SU-DHL-6 (cell line): ENCODE data around the gene PDZD7.

Experiments
- H2AFZ ChIP-seq: fragments of 200-600 bp; sonication (generic); 2 replicates; pipeline ENCODE4 v1.6.1; 2014; ENCODE audit warnings: low read depth, mild to moderate bottlenecking, moderate library complexity, mixed read lengths, antibody characterized with exemption, low read length; ENCODE audit not compliant: severe bottlenecking
- H3F3A ChIP-seq: fragments of 200-600 bp; shearing (Covaris generic); 2 replicates; pipeline ENCODE4 v1.6.0; 2016; ENCODE audit warnings: antibody characterized with exemption, mild to moderate bottlenecking; ENCODE audit not compliant: insufficient read depth
- H3K27ac ChIP-seq: fragments of 200-600 bp; sonication (generic); 2 replicates; pipeline ENCODE4 v1.5.1; 2016; ENCODE audit warnings: low read depth, mild to moderate bottlenecking, low read length, moderate library complexity, mixed read lengths
- H3K27me3 ChIP-seq: fragments of 200-600 bp; sonication (generic), shearing (Covaris generic); 2 replicates; pipeline ENCODE4 v1.6.0; 2014; ENCODE audit warnings: mild to moderate bottlenecking, low read length
- H3K36me3 ChIP-seq: fragments of 200-600 bp; sonication (generic); 2 replicates; pipeline ENCODE4 v1.6.1; 2014; ENCODE audit warnings: mild to moderate bottlenecking, low read length, mixed read lengths
- H3K4me2 ChIP-seq: fragments of 300-600, 200-600 bp; shearing (Covaris generic), sonication (generic); 2 replicates; pipeline ENCODE4 v1.6.0; 2014; ENCODE audit warnings: low read length, low read depth, mild to moderate bottlenecking; ENCODE audit not compliant: poor library complexity, severe bottlenecking
- H3K4me3 ChIP-seq: fragments of 200-600 bp; sonication (generic); 2 replicates; pipeline ENCODE4 v1.5.1; 2014; ENCODE audit warnings: antibody characterized with exemption, low read length, mild to moderate bottlenecking, mixed read lengths; ENCODE audit not compliant: insufficient read depth, poor library complexity, severe bottlenecking
- H3K79me2 ChIP-seq: fragments of 200-600 bp; sonication (generic); 2 replicates; pipeline ENCODE4 v1.6.1; 2014; ENCODE audit warnings: mild to moderate bottlenecking, low read length, moderate library complexity; ENCODE audit not compliant: insufficient read depth
- H3K9ac ChIP-seq: fragments of 200-600 bp; sonication (generic); 2 replicates; pipeline ENCODE4 v1.7.0; 2014; ENCODE audit warnings: mild to moderate bottlenecking, low read length
- H3K9me2 ChIP-seq: fragments of 200-600 bp; sonication (generic); replicated peaks from 2 replicates; pipeline ENCODE4 v1.6.1; 2014; ENCODE audit warnings: low read length; ENCODE audit not compliant: insufficient read depth
- H3K9me3 ChIP-seq: fragments of 200-600 bp; sonication (generic); 2 replicates; pipeline ENCODE4 v1.6.1; 2014; ENCODE audit warnings: low read length, mixed read lengths; ENCODE audit not compliant: insufficient read depth
- H4K20me1 ChIP-seq: fragments of 200-600 bp; sonication (generic); 2 replicates; pipeline ENCODE4 v1.6.1; 2014; ENCODE audit warnings: low read depth, mild to moderate bottlenecking, antibody characterized with exemption, low read length, moderate library complexity, mixed read lengths
- EZH2phosphoT487 ChIP-seq: fragments of 200-600 bp; sonication (generic), shearing (Covaris generic); conservative IDR thresholded peaks from 2 replicates; pipeline ENCODE4 v1.6.1; 2018; ENCODE audit warnings: mild to moderate bottlenecking, antibody characterized with exemption, low read length, moderate library complexity, mixed read lengths
- TF ChIP-seq, protein P1 (sequence below): fragments of 200-600 bp; sonication (generic); IDR thresholded peaks from one replicate; pipeline ENCODE4 v1.5.1; 2017; ENCODE audit warnings: antibody characterized with exemption, mild to moderate bottlenecking, low read length, moderate library complexity; ENCODE audit not compliant: insufficient read depth, poor library complexity, severe bottlenecking

Gene PDZD7

DNA sequence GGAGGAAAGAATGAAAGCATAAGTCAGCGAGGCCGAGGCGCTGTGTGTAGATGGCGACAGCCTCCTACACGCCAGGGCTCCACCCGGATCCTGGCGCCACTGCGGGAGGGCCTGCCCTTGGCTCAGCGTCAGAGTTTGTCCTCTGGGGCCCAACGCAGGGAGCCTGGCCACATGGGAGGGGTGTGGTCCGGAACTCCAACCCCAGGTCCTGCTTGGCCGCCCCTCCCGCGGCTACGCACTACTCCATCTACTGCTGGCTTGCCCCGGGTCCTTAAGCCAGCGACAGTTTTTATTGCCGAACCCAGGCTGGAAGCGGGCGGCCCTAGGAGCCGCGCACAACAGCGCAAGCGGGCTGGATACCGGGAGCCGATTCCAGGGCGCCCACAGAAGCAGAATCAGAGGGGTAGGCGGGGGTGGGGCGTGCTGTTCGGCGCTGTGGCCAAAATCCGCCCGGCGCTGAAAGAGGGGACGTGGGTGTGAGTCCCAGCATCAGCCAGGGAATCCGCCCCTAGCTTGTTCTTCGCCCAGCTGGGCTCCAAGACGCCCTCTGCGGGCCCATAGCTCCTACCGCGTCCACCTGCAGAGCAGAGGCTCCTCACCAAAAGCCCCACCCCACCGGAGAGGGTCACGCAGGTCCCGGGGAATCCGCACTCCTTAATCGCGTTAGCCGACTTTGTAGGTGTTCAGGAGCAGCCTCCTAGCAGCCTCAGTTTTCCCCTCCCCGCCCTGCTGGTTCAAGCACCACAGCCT lies 35.4 kb upstream of the PDZD7 start:
- no peaks in the 10 kb centered on the region for H3K27me3 ChIP-seq

DNA sequence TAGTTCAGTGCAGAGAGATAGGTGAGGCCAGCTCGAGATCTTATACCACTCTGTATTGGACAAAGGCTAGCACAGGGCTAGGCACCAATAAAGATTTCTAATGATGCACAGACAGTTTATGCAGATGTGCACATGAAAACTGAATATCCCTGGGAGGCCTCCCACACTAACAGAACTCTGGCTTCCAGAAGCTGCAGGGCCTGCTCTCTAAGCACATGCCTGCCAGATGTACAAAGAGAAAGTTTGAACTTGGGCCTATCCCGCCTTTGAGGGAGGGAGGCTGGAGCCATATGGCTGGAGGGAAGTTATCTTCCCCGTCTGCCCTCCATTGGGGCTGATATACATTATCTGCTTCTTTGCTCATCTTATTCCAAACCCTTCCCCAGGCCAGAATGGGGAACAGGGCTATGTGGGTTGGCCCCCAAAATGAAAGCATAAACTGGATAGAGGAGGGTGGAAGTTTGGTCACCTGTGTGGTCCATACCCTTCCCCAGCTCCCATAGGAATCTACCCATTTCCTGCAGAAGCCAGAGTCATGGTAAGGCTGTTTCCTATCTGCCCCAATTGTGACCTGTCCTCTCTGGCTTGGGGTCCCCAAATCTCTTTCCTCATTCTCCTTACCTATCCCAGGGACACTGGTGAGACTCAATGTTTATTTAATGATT lies 34.7 kb upstream of the PDZD7 start:
- H3K9me3 ChIP-seq, result no peaks in the 10 kb centered on the region
- H3K4me2 ChIP-seq, result no peak overlapping the region
- H3K9me2 ChIP-seq, result no peaks in the 10 kb centered on the region
- no peaks in the 10 kb centered on the region for H3K36me3 ChIP-seq
- TF ChIP-seq EZH2phosphoT487, result no peak
- TF ChIP-seq, protein P1, sequence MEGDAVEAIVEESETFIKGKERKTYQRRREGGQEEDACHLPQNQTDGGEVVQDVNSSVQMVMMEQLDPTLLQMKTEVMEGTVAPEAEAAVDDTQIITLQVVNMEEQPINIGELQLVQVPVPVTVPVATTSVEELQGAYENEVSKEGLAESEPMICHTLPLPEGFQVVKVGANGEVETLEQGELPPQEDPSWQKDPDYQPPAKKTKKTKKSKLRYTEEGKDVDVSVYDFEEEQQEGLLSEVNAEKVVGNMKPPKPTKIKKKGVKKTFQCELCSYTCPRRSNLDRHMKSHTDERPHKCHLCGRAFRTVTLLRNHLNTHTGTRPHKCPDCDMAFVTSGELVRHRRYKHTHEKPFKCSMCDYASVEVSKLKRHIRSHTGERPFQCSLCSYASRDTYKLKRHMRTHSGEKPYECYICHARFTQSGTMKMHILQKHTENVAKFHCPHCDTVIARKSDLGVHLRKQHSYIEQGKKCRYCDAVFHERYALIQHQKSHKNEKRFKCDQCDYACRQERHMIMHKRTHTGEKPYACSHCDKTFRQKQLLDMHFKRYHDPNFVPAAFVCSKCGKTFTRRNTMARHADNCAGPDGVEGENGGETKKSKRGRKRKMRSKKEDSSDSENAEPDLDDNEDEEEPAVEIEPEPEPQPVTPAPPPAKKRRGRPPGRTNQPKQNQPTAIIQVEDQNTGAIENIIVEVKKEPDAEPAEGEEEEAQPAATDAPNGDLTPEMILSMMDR, result no peak
- no peaks in the 10 kb centered on the region for H3K79me2 ChIP-seq
- H4K20me1 ChIP-seq, result no peaks in the 10 kb centered on the region
- no peaks in the 10 kb centered on the region for H3K27me3 ChIP-seq
- no peak overlapping the region for H3K9ac ChIP-seq
- H3K4me3 ChIP-seq, result no peak overlapping the region
- no peak overlapping the region for H3K27ac ChIP-seq
- no peak overlapping the region for H2AFZ ChIP-seq
- peaks cover 9% of the 10 kb centered on the region; the same call in 1 of the 2 replicates for H3F3A ChIP-seq

More for the DNA sequence above, 35.4 kb upstream of the PDZD7 start:
- Histone ChIP-seq H3K9me3 (no peaks in the 10 kb centered on the region), H3K4me2 (peak overlapping the region; percentile 3), H3K9ac (no peak overlapping the region), H3K4me3 (no peak overlapping the region), H4K20me1 (no peaks in the 10 kb centered on the region), H3K79me2 (no peaks in the 10 kb centered on the region), H2AFZ (no peak overlapping the region), H3F3A (peaks cover 9% of the 10 kb centered on the region; the same call in 1 of the 2 replicates), H3K9me2 (no peaks in the 10 kb centered on the region), H3K36me3 (no peaks in the 10 kb centered on the region), H3K27ac (no peak overlapping the region)
- 0 out of 2 replicates have a peak, but pooled peaks have one; percentile 14 for TF ChIP-seq EZH2phosphoT487
- TF ChIP-seq, protein P1, result peak; percentile 16

DNA sequence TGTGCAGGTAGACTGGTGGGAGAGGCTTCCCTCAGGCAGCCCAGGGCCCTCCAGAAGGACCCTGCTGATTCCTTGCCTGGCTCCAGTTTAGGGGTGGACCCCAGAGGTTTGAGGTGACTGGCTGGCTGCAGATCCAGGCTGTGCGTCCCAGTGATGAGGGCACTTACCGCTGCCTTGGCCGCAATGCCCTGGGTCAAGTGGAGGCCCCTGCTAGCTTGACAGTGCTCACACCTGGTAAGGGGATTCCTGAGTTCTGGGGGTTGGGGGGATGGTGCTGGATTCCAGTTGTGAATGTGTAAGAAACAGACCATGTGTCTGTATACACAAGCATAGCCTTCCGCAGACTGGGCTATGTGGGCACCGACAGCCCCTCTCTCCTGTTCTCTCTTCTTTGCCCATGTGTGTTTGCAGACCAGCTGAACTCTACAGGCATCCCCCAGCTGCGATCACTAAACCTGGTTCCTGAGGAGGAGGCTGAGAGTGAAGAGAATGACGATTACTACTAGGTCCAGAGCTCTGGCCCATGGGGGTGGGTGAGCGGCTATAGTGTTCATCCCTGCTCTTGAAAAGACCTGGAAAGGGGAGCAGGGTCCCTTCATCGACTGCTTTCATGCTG lies 33.6 kb upstream of the PDZD7 start:
- Histone ChIP-seq H4K20me1 (peaks cover 1% of the 10 kb centered on the region; the same call in 1 of the 2 replicates), H3F3A (peaks cover 17% of the 10 kb centered on the region), H3K27me3 (no peaks in the 10 kb centered on the region), H2AFZ (no peak overlapping the region), H3K79me2 (peaks cover 9% of the 10 kb centered on the region), H3K36me3 (no peaks in the 10 kb centered on the region), H3K4me3 (no peak overlapping the region), H3K9me3 (no peaks in the 10 kb centered on the region), H3K9ac (no peak overlapping the region), H3K9me2 (no peaks in the 10 kb centered on the region), H3K27ac (no peak overlapping the region), H3K4me2 (no peak overlapping the region)
- TF ChIP-seq EZH2phosphoT487, result no peak
- TF ChIP-seq, protein P1, result no peak
